NCI-H2196 treated with DMSO at 0.1 percent for 48 hours (cell line): Measurements from ENCODE around the gene DUSP5.

Experiments used
- DNase-seq: peaks from one replicate; lab custom pipeline; 2025; ENCODE audit not compliant: unreplicated experiment; lab: John Stamatoyannopoulos, UW

Gene DUSP5

GRCh38 chr10:110499796-110500514 is 2.2 kb downstream of the DUSP5 start:
- DNase-seq = no peak

- no peak for DNase-seq
Observed at GRCh38 chr10:110500515-110500905, 2.8 kb downstream of the DUSP5 start.

GRCh38 chr10:110501142-110501937 is 3.6 kb downstream of the DUSP5 start:
- no peak for DNase-seq

- DNase-seq = no peak
Observed at GRCh38 chr10:110502072-110502845, 4.6 kb downstream of the DUSP5 start.

- DNase-seq = peak; percentile 21
Observed at GRCh38 chr10:110502851-110503301, 5.2 kb downstream of the DUSP5 start.

GRCh38 chr10:110503528-110504110 is 5.9 kb downstream of the DUSP5 start:
- no peak for DNase-seq

GRCh38 chr10:110504111-110504735 is 6.5 kb downstream of the DUSP5 start:
- no peak for DNase-seq

GRCh38 chr10:110505130-110505770 is 7.5 kb downstream of the DUSP5 start:
- no peak for DNase-seq

GRCh38 chr10:110506448-110506847 is 8.7 kb downstream of the DUSP5 start:
- DNase-seq = no peak

- no peak for DNase-seq
Observed at GRCh38 chr10:110507346-110507745, 9.6 kb downstream of the DUSP5 start.

GRCh38 chr10:110508159-110508788 is 10.6 kb downstream of the DUSP5 start:
- DNase-seq = no peak

GRCh38 chr10:110508806-110509544 is 11.3 kb downstream of the DUSP5 start:
- DNase-seq = no peak

- DNase-seq = no peak
Observed at GRCh38 chr10:110509560-110509959, 11.9 kb downstream of the DUSP5 start.

GRCh38 chr10:110510086-110510485 is 12.4 kb downstream of the DUSP5 start:
- no peak for DNase-seq

GRCh38 chr10:110510730-110511129 is 13.0 kb downstream of the DUSP5 start:
- DNase-seq = no peak

GRCh38 chr10:110511734-110512449 is 14.2 kb downstream of the DUSP5 start:
- DNase-seq = no peak

GRCh38 chr10:110512461-110513187 is 14.9 kb downstream of the DUSP5 start:
- DNase-seq = no peak

GRCh38 chr10:110513949-110514348 is 16.2 kb downstream of the DUSP5 start:
- DNase-seq = no peak
